GM13976 (cell line): ENCODE measurements around the gene TBC1D21.

Experiments used
- DNase-seq: peaks from one replicate; pipeline ENCODE4 v3.0.0; 2012; ENCODE audit warnings: low spot score
- CTCF ChIP-seq: IDR thresholded peaks from 2 replicates; pipeline ENCODE4 v1.5.1; 2012; ENCODE audit warnings: borderline replicate concordance, mild to moderate bottlenecking; ENCODE audit not compliant: insufficient read depth; ENCODE audit errors: extremely low read depth, missing control alignments, control extremely low read depth
- in situ Hi-C: fragments of 300-500 bp; cut with MboI; formaldehyde crosslinking; loops from one replicate; pipeline ENCODE4 v1.12.0; 2022; ENCODE audit warnings: low sequenced_read_pairs, mixed read lengths, inconsistent platforms; ENCODE audit not compliant: unreplicated experiment

The TBC1D21 gene

GRCh38 chr15:73839699-73840377, 33.5 kb upstream of the TBC1D21 start:
- no peak for DNase-seq
- no peak for TF ChIP-seq CTCF
- in situ Hi-C loops = no loop called here

GRCh38 chr15:73840771-73841170, 32.6 kb upstream of the TBC1D21 start:
- no peak for DNase-seq
- no peak for TF ChIP-seq CTCF
- in situ Hi-C loops = no loop called here

GRCh38 chr15:73841756-73842725, 31.3 kb upstream of the TBC1D21 start:
- in situ Hi-C loops = no loop called here
- TF ChIP-seq CTCF = no peak
- DNase-seq = no peak

GRCh38 chr15:73843787-73844186, 29.6 kb upstream of the TBC1D21 start:
- no peak for TF ChIP-seq CTCF
- DNase-seq = no peak
- in situ Hi-C loops = no loop called here

- in situ Hi-C loops = no loop called here
- TF ChIP-seq CTCF = no peak
- no peak for DNase-seq
Measured at GRCh38 chr15:73844356-73844755, 29.0 kb upstream of the TBC1D21 start.

GRCh38 chr15:73845507-73845906, 27.9 kb upstream of the TBC1D21 start:
- TF ChIP-seq CTCF = no peak
- DNase-seq = no peak
- in situ Hi-C loops = no loop called here
